ENCODE data around the gene PKNOX2. TPM values are rescaled to one million over a fixed set of nuclear protein-coding genes. Genes with fewer than 3 reads are reported as not detected.

The PKNOX2 gene
- total RNA-seq, 2 donors from 2014 or later = not detected

GRCh38 chr11:125190566-125190965, 26.0 kb downstream of the PKNOX2 start:
- Mint-ChIP-seq H3K9me3 (no peaks in the 10 kb centered on the region), H3K36me3 (no peaks in the 10 kb centered on the region), H3K27ac (no peak overlapping the region), H3K27me3 (peaks cover 32 to 67% of the 10 kb centered on the region in 2 donors), H3K4me1 (ENCODE audit: low read depth in 2 of 2) (no peaks in the 10 kb centered on the region), H3K4me3 (no peak overlapping the region)
- DNase-seq (ENCODE audit: low spot score) (no peak), ATAC-seq (no peak)

DNA sequence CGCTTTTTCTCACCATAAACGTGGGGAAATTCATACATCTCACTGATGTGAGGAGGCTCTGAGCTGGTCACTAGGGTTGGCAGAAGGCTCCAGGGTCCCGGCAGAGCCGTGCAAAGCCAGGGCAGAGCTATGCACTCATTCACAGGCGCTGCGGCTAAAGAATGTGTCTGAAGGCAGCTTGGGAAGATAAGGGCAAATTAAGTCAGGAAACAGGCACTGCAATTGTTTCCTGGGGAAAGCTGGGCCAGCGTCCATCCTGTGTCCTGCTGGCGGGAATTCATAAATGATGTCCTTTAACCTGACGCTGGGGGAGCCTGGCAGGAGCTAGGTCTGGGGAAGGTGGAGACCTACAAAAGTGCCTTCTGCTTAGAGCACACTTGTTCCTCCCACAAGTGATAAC, 27.6 kb downstream of the PKNOX2 start:
- no peaks in the 10 kb centered on the region for H3K9me3 Mint-ChIP-seq
- DNase-seq (ENCODE audit: low spot score) = no peak
- peaks cover 25 to 51% of the 10 kb centered on the region in 2 donors for H3K27me3 Mint-ChIP-seq
- ATAC-seq = peak in 1 of 2 donors; percentile 4
- no peaks in the 10 kb centered on the region for H3K4me1 Mint-ChIP-seq (ENCODE audit: low read depth in 2 of 2)
- H3K4me3 Mint-ChIP-seq = no peak overlapping the region
- H3K27ac Mint-ChIP-seq = no peak overlapping the region
- no peaks in the 10 kb centered on the region for H3K36me3 Mint-ChIP-seq

GRCh38 chr11:125192717-125193415, 28.3 kb downstream of the PKNOX2 start:
- no peak for DNase-seq (ENCODE audit: low spot score)
- H3K4me1 Mint-ChIP-seq (ENCODE audit: low read depth in 2 of 2) = no peaks in the 10 kb centered on the region
- peaks cover 25 to 46% of the 10 kb centered on the region in 2 donors for H3K27me3 Mint-ChIP-seq
- no peak overlapping the region for H3K4me3 Mint-ChIP-seq
- no peak overlapping the region for H3K27ac Mint-ChIP-seq
- no peaks in the 10 kb centered on the region for H3K9me3 Mint-ChIP-seq
- no peaks in the 10 kb centered on the region for H3K36me3 Mint-ChIP-seq
- no peak for ATAC-seq

DNA sequence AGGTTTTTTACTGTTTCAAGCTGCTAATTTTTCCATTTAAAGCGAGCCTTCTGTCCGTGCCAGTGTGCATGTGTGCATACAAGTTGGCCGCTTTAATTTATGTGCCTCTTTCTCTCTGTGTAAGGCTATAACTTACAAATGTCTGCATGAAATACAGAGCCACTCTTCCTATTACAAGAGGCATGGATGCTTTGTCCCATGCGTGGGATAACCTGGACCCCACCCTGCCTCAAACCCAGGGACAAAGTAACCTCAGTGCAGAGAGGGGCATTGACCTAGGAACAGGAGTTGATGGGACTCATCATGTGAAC, 28.8 kb downstream of the PKNOX2 start:
- no peaks in the 10 kb centered on the region for H3K9me3 Mint-ChIP-seq
- ATAC-seq (no peak), DNase-seq (ENCODE audit: low spot score) (no peak)
- peaks cover 26 to 44% of the 10 kb centered on the region in 2 donors for H3K27me3 Mint-ChIP-seq
- no peaks in the 10 kb centered on the region for H3K4me1 Mint-ChIP-seq (ENCODE audit: low read depth in 2 of 2)
- no peaks in the 10 kb centered on the region for H3K36me3 Mint-ChIP-seq
- H3K4me3 Mint-ChIP-seq = no peak overlapping the region
- H3K27ac Mint-ChIP-seq = no peak overlapping the region

DNA sequence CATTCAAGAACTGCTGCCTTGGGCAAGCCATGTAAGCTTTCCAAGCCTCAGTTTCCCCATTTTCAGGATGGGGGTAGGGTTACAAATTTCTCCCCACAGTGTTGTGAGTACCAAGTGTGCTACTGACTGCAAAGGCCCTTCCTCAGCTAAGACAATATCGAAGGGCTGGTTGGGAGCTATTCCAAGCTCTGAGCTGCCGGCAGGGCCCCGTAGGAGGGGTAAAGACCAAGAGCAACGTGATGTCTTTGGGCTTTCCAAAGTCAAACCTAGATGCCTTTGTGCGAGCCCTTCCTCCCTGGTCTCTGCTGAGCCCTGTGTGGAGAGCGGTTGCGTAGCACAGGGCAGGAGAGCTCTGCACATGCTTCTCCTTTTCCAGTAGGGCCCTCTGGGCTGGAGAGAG, 29.3 kb downstream of the PKNOX2 start:
- Mint-ChIP-seq H3K4me3 (no peak overlapping the region), H3K27me3 (peaks cover 29 to 45% of the 10 kb centered on the region in 2 donors), H3K4me1 (ENCODE audit: low read depth in 2 of 2) (no peaks in the 10 kb centered on the region), H3K9me3 (no peaks in the 10 kb centered on the region), H3K36me3 (no peaks in the 10 kb centered on the region), H3K27ac (no peak overlapping the region)
- DNase-seq (ENCODE audit: low spot score) = no peak
- ATAC-seq = no peak

DNA sequence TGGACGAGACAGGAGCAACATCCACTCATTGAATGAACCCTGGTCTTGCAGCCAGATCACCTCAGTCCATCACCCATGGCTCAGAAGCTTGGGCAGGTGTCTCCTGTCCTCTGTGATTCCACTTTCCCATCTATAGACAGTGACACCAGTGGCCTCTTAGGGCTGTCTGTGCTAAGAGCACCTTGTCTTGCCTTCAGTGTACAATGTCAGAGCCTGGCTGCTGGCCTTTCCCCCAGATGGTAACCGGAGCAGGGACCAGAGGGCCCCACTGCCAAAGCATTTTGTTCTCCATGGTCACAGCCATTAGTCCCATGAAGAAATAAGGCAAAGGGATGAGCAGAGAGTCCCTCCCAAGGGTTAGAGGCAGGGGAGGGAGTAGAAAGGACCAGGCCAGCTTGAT, 35.4 kb downstream of the PKNOX2 start:
- Mint-ChIP-seq H3K4me3 (no peak overlapping the region), H3K27ac (no peak overlapping the region), H3K27me3 (peaks cover 10 to 17% of the 10 kb centered on the region in 2 donors), H3K4me1 (ENCODE audit: low read depth in 2 of 2) (no peaks in the 10 kb centered on the region), H3K36me3 (no peaks in the 10 kb centered on the region), H3K9me3 (no peaks in the 10 kb centered on the region)
- ATAC-seq (no peak), DNase-seq (ENCODE audit: low spot score) (no peak)

- peaks cover 10 to 18% of the 10 kb centered on the region in 2 donors for H3K27me3 Mint-ChIP-seq
- no peaks in the 10 kb centered on the region for H3K36me3 Mint-ChIP-seq
- no peak overlapping the region for H3K27ac Mint-ChIP-seq
- DNase-seq (ENCODE audit: low spot score) (no peak), ATAC-seq (no peak)
- no peaks in the 10 kb centered on the region for H3K9me3 Mint-ChIP-seq
- no peak overlapping the region for H3K4me3 Mint-ChIP-seq
- H3K4me1 Mint-ChIP-seq (ENCODE audit: low read depth in 2 of 2) = no peaks in the 10 kb centered on the region
Observed at GRCh38 chr11:125200441-125200840, 35.9 kb downstream of the PKNOX2 start.

DNA sequence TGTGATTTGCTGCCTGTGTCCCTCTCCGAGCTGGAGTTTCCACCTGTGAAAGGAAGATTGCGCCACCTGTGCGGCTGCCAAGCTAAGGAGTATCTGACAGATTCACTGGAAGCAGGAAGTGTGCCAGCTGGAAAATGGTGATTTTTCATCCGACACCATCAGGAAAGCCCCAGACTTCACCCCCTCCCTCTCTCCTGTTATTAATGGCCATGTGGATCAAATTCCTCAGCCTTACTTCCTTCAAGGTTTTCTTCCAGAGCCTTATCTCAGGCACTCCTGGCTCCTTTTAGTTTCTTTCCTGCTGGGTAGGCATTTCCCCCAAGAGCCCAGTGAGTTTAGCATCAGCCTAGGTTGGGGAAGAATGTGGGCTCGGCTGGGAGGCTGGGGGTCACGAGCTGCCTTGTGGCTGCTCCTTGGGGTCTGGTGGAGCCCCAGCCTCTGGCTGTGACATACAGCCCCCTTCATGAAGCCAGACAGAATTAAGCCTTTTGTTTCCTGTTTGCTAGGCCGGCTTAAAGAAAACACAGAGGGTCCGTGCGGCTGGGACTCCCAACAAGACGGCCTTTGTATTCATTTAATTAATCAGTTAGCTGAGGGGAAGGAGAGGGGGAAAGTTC, 37.1 kb downstream of the PKNOX2 start:
- no peak overlapping the region for H3K27ac Mint-ChIP-seq
- no peaks in the 10 kb centered on the region for H3K4me1 Mint-ChIP-seq (ENCODE audit: low read depth in 2 of 2)
- H3K27me3 Mint-ChIP-seq = peaks cover 10 to 24% of the 10 kb centered on the region in 2 donors
- no peak overlapping the region for H3K4me3 Mint-ChIP-seq
- no peaks in the 10 kb centered on the region for H3K36me3 Mint-ChIP-seq
- ATAC-seq (no peak), DNase-seq (ENCODE audit: low spot score) (no peak)
- H3K9me3 Mint-ChIP-seq = no peaks in the 10 kb centered on the region

DNA sequence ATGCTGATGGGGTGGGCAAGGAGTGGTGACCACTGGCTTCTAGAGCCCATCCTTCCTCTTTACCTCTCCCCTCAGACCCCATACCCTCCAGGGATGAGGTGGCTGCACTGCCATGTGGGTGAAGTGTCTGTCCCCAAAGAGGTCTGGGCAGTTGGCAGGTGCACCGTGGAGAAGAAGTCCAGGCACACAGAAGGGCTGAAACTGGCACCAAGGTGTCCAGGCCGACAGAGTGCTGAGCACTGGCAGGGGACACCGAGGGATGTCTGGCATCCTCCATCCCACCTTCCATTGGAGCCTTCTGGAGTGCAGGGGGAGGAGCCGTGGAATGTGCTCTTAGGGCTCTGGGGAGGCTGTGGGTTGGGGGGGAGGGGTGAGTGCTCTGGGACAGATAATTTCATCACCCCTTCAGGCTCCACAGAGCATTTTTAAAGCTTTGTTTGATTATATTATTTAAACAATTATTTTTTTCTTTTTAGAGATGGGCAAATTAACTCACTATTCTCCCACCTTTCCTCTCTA, 37.9 kb downstream of the PKNOX2 start:
- Mint-ChIP-seq H3K27ac (no peak overlapping the region), H3K4me1 (ENCODE audit: low read depth in 2 of 2) (no peaks in the 10 kb centered on the region), H3K36me3 (no peaks in the 10 kb centered on the region), H3K4me3 (no peak overlapping the region), H3K9me3 (no peaks in the 10 kb centered on the region), H3K27me3 (peaks cover 10 to 24% of the 10 kb centered on the region in 2 donors)
- DNase-seq (ENCODE audit: low spot score) (no peak), ATAC-seq (no peak)

DNA sequence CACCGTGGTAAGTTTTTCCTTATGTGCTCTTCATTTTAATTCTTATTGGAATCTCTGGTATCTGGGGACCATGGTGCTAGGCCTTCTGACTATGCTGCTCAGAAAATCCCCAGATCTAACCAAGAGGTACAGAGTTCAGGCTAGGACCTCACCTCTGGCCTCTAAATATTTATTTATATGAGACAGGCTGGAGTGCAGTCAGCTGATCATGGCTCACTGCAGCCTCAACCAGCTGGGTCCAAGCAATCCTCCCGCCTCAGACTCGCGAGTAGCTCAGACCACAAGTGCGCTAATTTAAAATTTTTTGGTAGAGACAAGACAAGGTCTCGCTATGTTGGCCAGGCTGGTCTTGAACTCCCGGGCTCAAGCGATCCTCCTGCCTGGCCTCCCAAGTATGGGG, 38.4 kb downstream of the PKNOX2 start:
- Mint-ChIP-seq H3K4me3 (no peak overlapping the region), H3K27me3 (peaks cover 10 to 24% of the 10 kb centered on the region in 2 donors), H3K36me3 (no peaks in the 10 kb centered on the region), H3K27ac (no peak overlapping the region), H3K4me1 (ENCODE audit: low read depth in 2 of 2) (no peaks in the 10 kb centered on the region), H3K9me3 (no peaks in the 10 kb centered on the region)
- DNase-seq (ENCODE audit: low spot score) (no peak), ATAC-seq (no peak)

GRCh38 chr11:125207866-125208425, 43.4 kb downstream of the PKNOX2 start:
- DNase-seq (ENCODE audit: low spot score) (no peak), ATAC-seq (no peak)
- Mint-ChIP-seq H3K9me3 (no peaks in the 10 kb centered on the region), H3K4me1 (ENCODE audit: low read depth in 2 of 2) (no peaks in the 10 kb centered on the region), H3K4me3 (no peak overlapping the region), H3K36me3 (no peaks in the 10 kb centered on the region), H3K27ac (no peak overlapping the region), H3K27me3 (peaks cover 2 to 13% of the 10 kb centered on the region in 2 donors)

GRCh38 chr11:125210066-125210465, 45.5 kb downstream of the PKNOX2 start:
- no peak for DNase-seq (ENCODE audit: low spot score)
- no peak overlapping the region for H3K27ac Mint-ChIP-seq
- no peak overlapping the region for H3K4me3 Mint-ChIP-seq
- no peaks in the 10 kb centered on the region for H3K36me3 Mint-ChIP-seq
- H3K4me1 Mint-ChIP-seq (ENCODE audit: low read depth in 2 of 2) = no peaks in the 10 kb centered on the region
- no peak for ATAC-seq
- peaks cover 15 to 18% of the 10 kb centered on the region in 2 donors for H3K27me3 Mint-ChIP-seq
- no peaks in the 10 kb centered on the region for H3K9me3 Mint-ChIP-seq

DNA sequence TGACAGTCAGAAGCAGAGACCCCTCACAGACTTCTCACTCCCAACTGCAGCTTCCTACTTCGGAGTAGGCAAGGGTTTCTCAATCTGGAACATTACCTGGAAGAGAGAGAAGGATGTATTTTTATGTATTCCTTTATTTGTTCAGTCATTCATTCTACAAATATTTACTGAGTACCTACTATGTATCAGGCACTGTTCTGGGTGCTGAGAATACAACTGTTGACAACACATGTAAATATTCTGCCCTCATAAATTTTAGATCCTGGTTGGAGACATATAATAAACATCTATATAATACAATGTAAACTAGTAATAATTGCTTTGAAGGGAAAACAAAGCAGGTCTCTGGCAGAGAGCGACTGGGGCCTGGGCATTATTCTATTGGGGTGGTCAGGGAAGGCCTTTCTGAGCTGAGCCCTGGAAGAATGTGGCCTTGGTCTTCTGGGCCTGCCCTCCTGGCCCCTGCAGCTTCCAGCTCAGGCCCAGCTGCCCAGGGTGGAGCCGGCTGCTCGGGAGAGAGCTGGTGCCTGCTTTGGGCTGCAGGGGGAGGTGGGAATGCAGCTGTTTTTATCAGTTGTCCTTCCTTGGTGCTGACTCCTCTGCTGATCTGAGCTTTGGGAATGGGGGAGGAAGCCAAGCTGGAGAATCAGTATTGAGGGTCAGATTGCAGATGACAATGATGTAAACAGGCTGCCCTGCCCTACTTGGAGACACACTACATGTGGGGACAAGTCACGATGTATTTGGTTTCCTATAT, 46.8 kb downstream of the PKNOX2 start:
- ATAC-seq = no peak
- DNase-seq (ENCODE audit: low spot score) = no peak
- H3K9me3 Mint-ChIP-seq = no peaks in the 10 kb centered on the region
- no peak overlapping the region for H3K4me3 Mint-ChIP-seq
- no peaks in the 10 kb centered on the region for H3K36me3 Mint-ChIP-seq
- H3K27me3 Mint-ChIP-seq = peaks cover 13 to 15% of the 10 kb centered on the region in 2 donors
- no peak overlapping the region for H3K27ac Mint-ChIP-seq
- H3K4me1 Mint-ChIP-seq (ENCODE audit: low read depth in 2 of 2) = no peaks in the 10 kb centered on the region

- no peak overlapping the region for H3K4me3 Mint-ChIP-seq
Observed at GRCh38 chr11:125211948-125212340, 47.4 kb downstream of the PKNOX2 start.

More at GRCh38 chr11:125211948-125212340, 47.4 kb downstream of the PKNOX2 start:
- Mint-ChIP-seq H3K27me3 (peaks cover 14 to 17% of the 10 kb centered on the region in 2 donors), H3K9me3 (no peaks in the 10 kb centered on the region), H3K4me1 (ENCODE audit: low read depth in 2 of 2) (no peaks in the 10 kb centered on the region), H3K36me3 (no peaks in the 10 kb centered on the region), H3K27ac (no peak overlapping the region)
- DNase-seq (ENCODE audit: low spot score) (no peak), ATAC-seq (no peak)

Measured in natural killer cell treated with Interleukin-12 subunit alpha and Interleukin-12 subunit beta and Interleukin-15 and Interleukin-18, amount 100 ng/mL, for 72 hours (primary cell).